HG03442 (cell line): ENCODE measurements around the gene PAPPA2.

Experiments used
- ATAC-seq: cut with Tn5 transposase; IDR thresholded peaks from one replicate; pipeline ENCODE4 v1.9.1; 2021; ENCODE audit warnings: mild to moderate bottlenecking, moderate library complexity; ENCODE audit not compliant: unreplicated experiment

The PAPPA2 gene

GRCh38 chr1:176795929-176796328 is 333.0 kb downstream of the PAPPA2 start:
- no peak for ATAC-seq

GRCh38 chr1:176796583-176796982 is 333.6 kb downstream of the PAPPA2 start:
- ATAC-seq, result no peak

GRCh38 chr1:176799327-176799726 is 336.4 kb downstream of the PAPPA2 start:
- no peak for ATAC-seq

- ATAC-seq, result no peak
Measured at GRCh38 chr1:176800978-176801513, 338.1 kb downstream of the PAPPA2 start.

GRCh38 chr1:176801514-176802020 is 338.6 kb downstream of the PAPPA2 start:
- ATAC-seq, result no peak

- no peak for ATAC-seq
Measured at GRCh38 chr1:176802316-176802715, 339.3 kb downstream of the PAPPA2 start.

- ATAC-seq, result no peak
Measured at GRCh38 chr1:176803042-176803441, 340.1 kb downstream of the PAPPA2 start.

GRCh38 chr1:176803596-176803995 is 340.6 kb downstream of the PAPPA2 start:
- no peak for ATAC-seq

GRCh38 chr1:176809292-176809691 is 346.3 kb downstream of the PAPPA2 start:
- ATAC-seq, result no peak

- no peak for ATAC-seq
Measured at GRCh38 chr1:176811511-176812288, 348.7 kb downstream of the PAPPA2 start.

GRCh38 chr1:176815621-176816020 is 352.6 kb downstream of the PAPPA2 start:
- ATAC-seq, result no peak

GRCh38 chr1:176816232-176816631 is 353.3 kb downstream of the PAPPA2 start:
- no peak for ATAC-seq

GRCh38 chr1:176820391-176821031 is 357.5 kb downstream of the PAPPA2 start:
- no peak for ATAC-seq

GRCh38 chr1:176826265-176826664 is 363.3 kb downstream of the PAPPA2 start:
- ATAC-seq, result no peak

- no peak for ATAC-seq
Measured at GRCh38 chr1:176829261-176829660, 366.3 kb downstream of the PAPPA2 start.

- no peak for ATAC-seq
Measured at GRCh38 chr1:176831150-176831549, 368.2 kb downstream of the PAPPA2 start.

- no peak for ATAC-seq
Measured at GRCh38 chr1:176837708-176838107, 374.7 kb downstream of the PAPPA2 start.

GRCh38 chr1:176838276-176838995 is 375.5 kb downstream of the PAPPA2 start:
- ATAC-seq, result no peak

GRCh38 chr1:176839216-176839615 is 376.2 kb downstream of the PAPPA2 start:
- no peak for ATAC-seq

GRCh38 chr1:176841238-176841637 is 378.3 kb downstream of the PAPPA2 start:
- no peak for ATAC-seq
